Chondrocyte (in vitro differentiated cells): ENCODE results near the gene CTPS1. TPM values are rescaled to one million over a fixed set of nuclear protein-coding genes. Genes with fewer than 3 reads are reported as not detected.

Experiments used
- DNase-seq: peaks from one replicate; pipeline ENCODE4 v3.0.0; 2021; ENCODE audit warnings: mixed read lengths, low spot score
- H3K27ac Mint-ChIP-seq: one replicate; pipeline ENCODE4 v1.8.0; 2021; ENCODE audit warnings: mild to moderate bottlenecking, moderate library complexity, mixed read lengths; ENCODE audit not compliant: unreplicated experiment
- H3K27me3 Mint-ChIP-seq: 2 replicates; pipeline ENCODE4 v1.8.0; 2021; ENCODE audit warnings: low read depth, mixed read lengths
- H3K36me3 Mint-ChIP-seq: 2 replicates; pipeline ENCODE4 v1.8.0; 2021; ENCODE audit warnings: low read depth, mixed read lengths
- H3K4me1 Mint-ChIP-seq: 2 replicates; pipeline ENCODE4 v1.8.0; 2021; ENCODE audit warnings: low read depth, mild to moderate bottlenecking, mixed read lengths
- H3K4me3 Mint-ChIP-seq: one replicate; pipeline ENCODE4 v1.8.0; 2021; ENCODE audit warnings: mild to moderate bottlenecking, moderate library complexity, mixed read lengths; ENCODE audit not compliant: unreplicated experiment
- H3K9me3 Mint-ChIP-seq: 2 replicates; pipeline ENCODE4 v1.8.0; 2021; ENCODE audit warnings: low read depth, mixed read lengths
- total RNA-seq: library from RNA; stranded (reverse); gene quantifications from 3 replicates; pipeline ENCODE4 v1.2.1, GENCODE V29; 2021
- TF ChIP-seq, protein P1 (sequence below): fragments of 200-600 bp; sonication (generic); IDR thresholded peaks from 2 replicates; pipeline ENCODE4 v1.5.0; 2021; ENCODE audit warnings: antibody characterized with exemption, mild to moderate bottlenecking, moderate library complexity

CTPS1 gene
- total RNA-seq, 1 donor from 2014 or later = 84.5 TPM

DNA sequence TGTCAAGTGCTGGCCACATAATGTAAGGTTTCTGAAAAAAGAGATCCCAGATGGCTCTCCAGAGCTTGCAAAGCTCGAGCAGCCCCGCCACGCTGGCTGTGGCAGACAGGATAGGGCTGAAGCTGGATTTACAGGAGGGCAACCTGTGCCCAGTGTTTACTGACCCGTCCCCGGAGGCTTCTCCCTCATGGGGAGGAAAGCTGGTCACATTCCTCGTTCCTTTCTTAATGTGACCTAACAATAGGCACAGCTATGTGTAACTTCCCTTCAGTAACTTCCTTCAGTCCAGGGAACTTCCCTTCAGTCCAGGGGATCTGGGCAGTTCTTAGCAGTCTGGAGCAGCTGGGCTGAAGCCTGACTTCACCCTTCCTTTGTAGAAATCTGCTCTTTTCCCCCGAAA lies 34.3 kb downstream of the CTPS1 start:
- H3K4me1 Mint-ChIP-seq = no peaks in the 10 kb centered on the region
- H3K27ac Mint-ChIP-seq = no peak overlapping the region
- no peak overlapping the region for H3K4me3 Mint-ChIP-seq
- H3K9me3 Mint-ChIP-seq = no peaks in the 10 kb centered on the region
- DNase-seq = no peak
- peaks cover 44% of the 10 kb centered on the region for H3K36me3 Mint-ChIP-seq
- no peaks in the 10 kb centered on the region for H3K27me3 Mint-ChIP-seq
- TF ChIP-seq, protein P1, sequence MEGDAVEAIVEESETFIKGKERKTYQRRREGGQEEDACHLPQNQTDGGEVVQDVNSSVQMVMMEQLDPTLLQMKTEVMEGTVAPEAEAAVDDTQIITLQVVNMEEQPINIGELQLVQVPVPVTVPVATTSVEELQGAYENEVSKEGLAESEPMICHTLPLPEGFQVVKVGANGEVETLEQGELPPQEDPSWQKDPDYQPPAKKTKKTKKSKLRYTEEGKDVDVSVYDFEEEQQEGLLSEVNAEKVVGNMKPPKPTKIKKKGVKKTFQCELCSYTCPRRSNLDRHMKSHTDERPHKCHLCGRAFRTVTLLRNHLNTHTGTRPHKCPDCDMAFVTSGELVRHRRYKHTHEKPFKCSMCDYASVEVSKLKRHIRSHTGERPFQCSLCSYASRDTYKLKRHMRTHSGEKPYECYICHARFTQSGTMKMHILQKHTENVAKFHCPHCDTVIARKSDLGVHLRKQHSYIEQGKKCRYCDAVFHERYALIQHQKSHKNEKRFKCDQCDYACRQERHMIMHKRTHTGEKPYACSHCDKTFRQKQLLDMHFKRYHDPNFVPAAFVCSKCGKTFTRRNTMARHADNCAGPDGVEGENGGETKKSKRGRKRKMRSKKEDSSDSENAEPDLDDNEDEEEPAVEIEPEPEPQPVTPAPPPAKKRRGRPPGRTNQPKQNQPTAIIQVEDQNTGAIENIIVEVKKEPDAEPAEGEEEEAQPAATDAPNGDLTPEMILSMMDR = no peak

DNA sequence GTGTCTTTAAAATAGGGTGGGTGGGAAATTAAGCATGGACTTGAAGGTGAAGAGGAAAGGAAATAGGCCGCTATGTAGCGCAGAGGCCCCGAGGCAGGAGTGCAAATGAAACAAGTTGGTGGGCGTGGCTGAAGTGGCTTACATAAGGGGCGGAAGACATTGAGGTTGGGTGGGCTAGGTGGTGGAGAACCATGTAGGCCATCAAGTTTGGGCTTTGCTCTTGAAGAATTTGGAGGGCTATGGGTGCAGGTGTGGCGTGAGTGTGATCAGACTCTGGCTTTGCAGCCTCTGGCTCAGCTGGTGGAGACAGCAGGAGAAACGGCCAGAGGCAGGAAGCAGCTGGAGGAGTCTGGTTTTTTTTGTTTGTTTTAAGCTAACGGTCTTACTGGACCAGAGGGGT lies 35.4 kb downstream of the CTPS1 start:
- Mint-ChIP-seq H3K4me3 (no peak overlapping the region), H3K36me3 (peaks cover 41% of the 10 kb centered on the region), H3K27ac (no peak overlapping the region), H3K4me1 (no peaks in the 10 kb centered on the region), H3K9me3 (no peaks in the 10 kb centered on the region), H3K27me3 (no peaks in the 10 kb centered on the region)
- no peak for DNase-seq
- TF ChIP-seq, protein P1 = no peak

DNA sequence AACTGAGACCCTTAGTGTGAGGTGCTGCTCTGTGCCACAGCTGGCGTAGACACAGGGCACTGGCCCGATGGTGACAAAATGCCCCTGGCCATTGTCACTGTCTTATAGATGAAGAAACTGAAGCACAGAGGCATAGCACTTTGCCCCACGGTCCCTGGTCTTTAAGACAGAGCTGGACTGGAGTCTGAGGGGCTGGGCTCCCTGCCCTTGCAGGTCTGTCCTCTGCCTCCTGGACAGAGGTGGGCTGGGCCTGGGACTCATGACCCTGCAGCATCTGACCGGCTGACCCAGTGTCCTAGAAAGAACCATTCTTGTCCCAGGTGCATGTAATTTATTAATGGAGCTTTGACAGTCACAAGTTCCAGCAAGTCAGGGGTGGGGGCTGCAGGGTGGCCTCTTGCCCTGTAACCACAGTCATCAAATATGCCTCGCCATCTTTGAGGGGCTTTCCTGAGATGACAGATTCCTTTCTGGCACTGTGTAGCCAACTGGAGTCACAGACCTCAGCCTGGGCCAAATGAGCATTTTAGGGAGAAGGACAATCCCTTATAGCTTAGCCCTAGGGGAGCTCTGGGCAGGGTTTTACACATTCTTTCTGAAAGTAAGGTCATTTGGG lies 35.9 kb downstream of the CTPS1 start:
- H3K27ac Mint-ChIP-seq = no peak overlapping the region
- no peak for DNase-seq
- no peaks in the 10 kb centered on the region for H3K27me3 Mint-ChIP-seq
- H3K9me3 Mint-ChIP-seq = no peaks in the 10 kb centered on the region
- no peaks in the 10 kb centered on the region for H3K4me1 Mint-ChIP-seq
- TF ChIP-seq, protein P1 = no peak
- peaks cover 40% of the 10 kb centered on the region for H3K36me3 Mint-ChIP-seq
- no peak overlapping the region for H3K4me3 Mint-ChIP-seq

DNA sequence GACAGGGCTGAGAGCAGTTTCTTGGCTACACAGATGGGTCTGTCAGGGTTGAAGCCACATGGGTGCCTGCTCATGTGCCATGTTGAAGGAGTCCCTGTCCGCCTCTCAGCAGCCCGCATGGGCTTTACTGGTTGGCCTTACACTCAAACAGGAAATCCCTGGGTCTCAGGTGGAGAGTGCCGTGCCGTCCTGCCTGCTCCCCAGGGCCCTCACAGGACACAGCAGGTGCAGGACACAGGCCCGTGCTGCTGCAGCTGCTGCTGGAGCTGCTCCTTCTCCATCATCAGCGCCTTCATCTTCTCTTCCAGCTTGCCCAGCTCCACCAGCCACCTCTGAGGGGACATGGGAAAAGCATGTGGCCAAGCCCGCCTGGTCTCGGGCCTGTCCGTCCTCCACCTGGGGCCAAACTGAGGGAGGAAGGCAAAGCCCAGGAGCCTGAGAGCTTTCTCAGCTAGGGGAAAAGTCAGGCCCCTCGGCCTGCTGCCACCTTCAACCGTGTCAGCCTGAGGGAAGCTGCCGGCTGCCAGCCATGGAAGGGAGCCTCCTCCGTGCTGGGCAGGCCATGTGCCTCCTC lies 36.5 kb downstream of the CTPS1 start:
- Mint-ChIP-seq H3K4me1 (no peaks in the 10 kb centered on the region), H3K9me3 (no peaks in the 10 kb centered on the region), H3K27ac (no peak overlapping the region), H3K36me3 (peaks cover 39% of the 10 kb centered on the region), H3K27me3 (no peaks in the 10 kb centered on the region), H3K4me3 (no peak overlapping the region)
- TF ChIP-seq, protein P1 = no peak
- DNase-seq = no peak

DNA sequence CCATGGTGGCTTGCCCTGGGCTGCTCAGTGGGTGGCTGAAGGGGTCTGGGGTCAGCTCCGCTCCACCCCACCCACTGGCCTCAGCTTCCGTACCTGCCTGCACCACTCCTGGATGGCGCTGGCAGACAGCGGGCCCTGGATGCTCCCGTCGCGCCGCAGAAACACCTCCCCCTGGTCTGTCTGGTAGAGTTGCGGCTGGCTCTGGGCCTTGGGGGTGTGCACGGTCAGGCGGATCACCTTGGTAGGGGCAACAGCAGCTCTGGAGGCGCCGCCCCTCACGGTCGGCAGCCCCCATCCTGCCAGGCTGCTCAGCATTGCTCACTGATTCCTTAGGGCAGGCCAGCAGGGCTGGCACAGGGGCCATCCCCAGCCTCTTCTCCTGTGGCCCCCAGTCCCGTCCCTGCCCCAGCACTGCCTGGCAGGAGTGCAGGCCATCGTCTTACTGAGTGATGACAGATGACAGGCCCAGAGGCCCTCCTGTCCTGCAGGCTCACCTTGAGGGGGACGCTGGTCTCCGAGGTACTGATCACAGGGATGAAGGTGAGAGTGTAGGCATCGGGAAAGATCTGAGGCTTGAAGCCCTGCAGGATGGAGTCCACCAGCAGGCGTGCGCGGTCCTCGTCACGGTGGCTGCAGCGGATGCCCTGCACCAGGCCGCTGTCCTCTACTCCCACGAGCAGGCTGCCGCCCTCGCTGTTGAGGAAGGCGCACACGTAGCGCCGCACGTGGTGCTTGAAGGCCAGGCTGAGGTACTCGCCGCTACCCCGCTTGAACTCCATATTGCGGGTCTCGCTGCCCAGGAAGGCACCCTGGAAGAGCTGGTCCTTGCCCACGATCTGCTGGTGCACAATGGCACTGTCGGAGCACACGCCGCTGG lies 37.9 kb downstream of the CTPS1 start:
- Mint-ChIP-seq H3K27me3 (no peaks in the 10 kb centered on the region), H3K9me3 (no peaks in the 10 kb centered on the region), H3K4me1 (no peaks in the 10 kb centered on the region), H3K4me3 (no peak overlapping the region), H3K36me3 (peaks cover 28% of the 10 kb centered on the region), H3K27ac (no peak overlapping the region)
- TF ChIP-seq, protein P1 = no peak
- no peak for DNase-seq
